ENCODE data around the gene NKX2-3.

Gene NKX2-3

GRCh38 chr10:99583687-99584086 lies 50.9 kb downstream of the NKX2-3 start:
- FAIRE-seq = no peak

All from colon (tissue), 2 donors.